Stomach smooth muscle (tissue), 2 donors: ENCODE results near the gene FAM184B.
A peak's percentile ranks its signal among the peaks of the same experiment; 100 is the strongest.

Experiments used
- H3K27ac ChIP-seq: one replicate; pipeline ENCODE4 v1.7.0; 2013; ENCODE audit warnings: mild to moderate bottlenecking, low read length, inconsistent platforms
- H3K27me3 ChIP-seq, 2 donors: one replicate each; pipeline ENCODE4 v1.7.0; 2013; ENCODE audit warnings: low read length in 2 of 2; ENCODE audit not compliant: insufficient read depth in 2 of 2, control insufficient read depth in 1 of 2
- H3K36me3 ChIP-seq, 2 donors: one replicate each; pipeline ENCODE4 v1.7.0; 2013; ENCODE audit warnings: low read length in 2 of 2; ENCODE audit not compliant: control insufficient read depth in 2 of 2, insufficient read depth in 2 of 2
- H3K4me1 ChIP-seq: one replicate; pipeline ENCODE4 v1.7.0; 2013; ENCODE audit warnings: low read length; ENCODE audit not compliant: control insufficient read depth, insufficient read depth
- H3K4me3 ChIP-seq, 2 donors: one replicate each; pipeline ENCODE4 v1.7.0; 2013; ENCODE audit warnings: low read length in 2 of 2
- H3K9ac ChIP-seq, 2 donors: one replicate each; pipeline ENCODE4 v1.7.0; 2013; ENCODE audit warnings: low read length in 2 of 2, mild to moderate bottlenecking in 1 of 2
- H3K9me3 ChIP-seq, 2 donors: one replicate each; pipeline ENCODE4 v1.7.0; 2013; ENCODE audit warnings: low read length in 2 of 2; ENCODE audit not compliant: control insufficient read depth in 2 of 2
- donor health status: healthy.
- donor health status: Pancreatic carcinoma.

FAM184B gene

GRCh38 chr4:17807446-17807845 lies 26.0 kb upstream of the FAM184B start:
- Histone ChIP-seq H3K27ac (no peak overlapping the region), H3K9me3 (no peaks in the 10 kb centered on the region), H3K9ac (peak overlapping the region in 1 of 2 donors; percentile 22), H3K4me3 (peak overlapping the region; percentile 27 to 59), H3K27me3 (no peaks in the 10 kb centered on the region), H3K36me3 (peaks cover 18 to 21% of the 10 kb centered on the region in 2 donors), H3K4me1 (peaks cover 8% of the 10 kb centered on the region)

- H3K9ac ChIP-seq, result no peak overlapping the region
- H3K27me3 ChIP-seq, result no peaks in the 10 kb centered on the region
- H3K4me3 ChIP-seq, result no peak overlapping the region
- H3K9me3 ChIP-seq, result no peaks in the 10 kb centered on the region
- peaks cover 3% of the 10 kb centered on the region for H3K4me1 ChIP-seq
- H3K36me3 ChIP-seq, result peaks cover 21 to 22% of the 10 kb centered on the region in 2 donors
- no peak overlapping the region for H3K27ac ChIP-seq
Observed at GRCh38 chr4:17805580-17806155, 24.2 kb upstream of the FAM184B start.

- Histone ChIP-seq H3K9me3 (no peaks in the 10 kb centered on the region), H3K4me1 (no peaks in the 10 kb centered on the region), H3K9ac (no peak overlapping the region), H3K27ac (no peak overlapping the region), H3K4me3 (no peak overlapping the region), H3K36me3 (peaks cover 6 to 9% of the 10 kb centered on the region in 2 donors), H3K27me3 (no peaks in the 10 kb centered on the region)
Observed at GRCh38 chr4:17797808-17798207, 16.4 kb upstream of the FAM184B start.

GRCh38 chr4:17794730-17795129 lies 13.3 kb upstream of the FAM184B start:
- H3K27ac ChIP-seq, result no peak overlapping the region
- H3K4me3 ChIP-seq, result no peak overlapping the region
- H3K9ac ChIP-seq, result no peak overlapping the region
- no peaks in the 10 kb centered on the region for H3K9me3 ChIP-seq
- peaks cover 0 to 3% of the 10 kb centered on the region in 2 donors for H3K36me3 ChIP-seq
- no peaks in the 10 kb centered on the region for H3K27me3 ChIP-seq
- no peaks in the 10 kb centered on the region for H3K4me1 ChIP-seq

- Histone ChIP-seq H3K27me3 (no peaks in the 10 kb centered on the region), H3K4me1 (no peaks in the 10 kb centered on the region), H3K9ac (no peak overlapping the region), H3K9me3 (no peaks in the 10 kb centered on the region), H3K27ac (no peak overlapping the region), H3K36me3 (no peaks in the 10 kb centered on the region), H3K4me3 (no peak overlapping the region)
Observed at GRCh38 chr4:17788956-17789355, 7.5 kb upstream of the FAM184B start.

GRCh38 chr4:17787315-17787714 lies 5.9 kb upstream of the FAM184B start:
- Histone ChIP-seq H3K9me3 (no peaks in the 10 kb centered on the region), H3K4me1 (peaks cover under 1% of the 10 kb centered on the region), H3K36me3 (no peaks in the 10 kb centered on the region), H3K27me3 (no peaks in the 10 kb centered on the region), H3K9ac (no peak overlapping the region), H3K4me3 (no peak overlapping the region), H3K27ac (no peak overlapping the region)

- Histone ChIP-seq H3K36me3 (no peaks in the 10 kb centered on the region), H3K9me3 (no peaks in the 10 kb centered on the region), H3K9ac (no peak overlapping the region), H3K4me1 (peaks cover 8% of the 10 kb centered on the region), H3K27me3 (peaks cover 0 to 3% of the 10 kb centered on the region in 2 donors), H3K27ac (no peak overlapping the region), H3K4me3 (no peak overlapping the region)
Observed at GRCh38 chr4:17786567-17786966, 5.1 kb upstream of the FAM184B start.

GRCh38 chr4:17785858-17786257 lies 4.4 kb upstream of the FAM184B start:
- H3K36me3 ChIP-seq, result no peaks in the 10 kb centered on the region
- H3K9ac ChIP-seq, result no peak overlapping the region
- no peaks in the 10 kb centered on the region for H3K9me3 ChIP-seq
- H3K27me3 ChIP-seq, result peaks cover under 1 to 9% of the 10 kb centered on the region in 2 donors
- H3K4me1 ChIP-seq, result peaks cover 14% of the 10 kb centered on the region
- H3K4me3 ChIP-seq, result no peak overlapping the region
- H3K27ac ChIP-seq, result no peak overlapping the region

GRCh38 chr4:17780501-17781299 lies 721 bp downstream of the FAM184B start:
- H3K9ac ChIP-seq, result peak overlapping the region in 1 of 2 donors; percentile 21
- H3K4me1 ChIP-seq, result peaks cover 24% of the 10 kb centered on the region
- H3K9me3 ChIP-seq, result no peaks in the 10 kb centered on the region
- H3K27ac ChIP-seq, result no peak overlapping the region
- H3K4me3 ChIP-seq, result peak overlapping the region; percentile 67 to 72
- no peaks in the 10 kb centered on the region for H3K36me3 ChIP-seq
- H3K27me3 ChIP-seq, result peaks cover 15 to 20% of the 10 kb centered on the region in 2 donors

- Histone ChIP-seq H3K27me3 (peaks cover 15 to 20% of the 10 kb centered on the region in 2 donors), H3K36me3 (no peaks in the 10 kb centered on the region), H3K4me1 (peaks cover 24% of the 10 kb centered on the region), H3K27ac (no peak overlapping the region), H3K4me3 (no peak overlapping the region), H3K9ac (no peak overlapping the region), H3K9me3 (no peaks in the 10 kb centered on the region)
Observed at GRCh38 chr4:17778431-17778830, 3.0 kb downstream of the FAM184B start.

- Histone ChIP-seq H3K4me3 (no peak overlapping the region), H3K27ac (no peak overlapping the region), H3K9me3 (no peaks in the 10 kb centered on the region), H3K4me1 (no peaks in the 10 kb centered on the region), H3K27me3 (no peaks in the 10 kb centered on the region), H3K9ac (no peak overlapping the region), H3K36me3 (no peaks in the 10 kb centered on the region)
Observed at GRCh38 chr4:17773135-17773698, 8.2 kb downstream of the FAM184B start.
